ENCODE results near the gene AGBL4. TPM values are rescaled to one million over a fixed set of nuclear protein-coding genes. Genes with fewer than 3 reads are reported as not detected.
"Not testable (repeated sequence)": the region's sequence is repeated elsewhere in the genome, so short reads cannot be mapped to it uniquely, and the experiment has no call there.

Gene AGBL4
- total RNA-seq, 1 experiment from 2014 or later = not detected

GRCh38 chr1:49323925-49324540 is 699.7 kb downstream of the AGBL4 start:
- H3K4me1 ChIP-seq (ENCODE audit: control insufficient read depth in 1 of 2, insufficient read depth in 2 of 2, low read length in 2 of 2) = no peaks in the 10 kb centered on the region
- intact Hi-C loops (cut with micrococcal nuclease) = no loop called here
- BruUV-seq (replicated peaks) = no TSS peak
- no peak for DNase-seq (ENCODE audit: low read depth, low spot score)
- H3K9me2 ChIP-seq (ENCODE audit: insufficient read depth) = no peaks in the 10 kb centered on the region
- no peak overlapping the region for H3K9ac ChIP-seq (ENCODE audit: low read length)
- RAD21 ChIA-PET (ENCODE audit: low non-redundant PET in 1 of 2, low total read pairs in 2 of 2, uncharacterized antibody in 2 of 2, unreplicated experiment in 2 of 2) = no interaction called here
- no peaks in the 10 kb centered on the region for H4K20me1 ChIP-seq (ENCODE audit: insufficient read depth)
- TF ChIP-seq RAD21 (IDR thresholded peaks at IDR 0.05; ENCODE audit: low read depth) (no peak), POLR2A (IDR thresholded peaks at IDR 0.05; ENCODE audit: borderline replicate concordance, extremely low read depth, insufficient read depth, insufficient read length) (no peak), SIN3A (IDR thresholded peaks at IDR 0.05; ENCODE audit: low read depth) (no peak), EGR1 (IDR thresholded peaks at IDR 0.05; ENCODE audit: low read depth) (no peak), SP1 (IDR thresholded peaks at IDR 0.05; ENCODE audit: low read depth) (no peak), TCF7L2 (IDR thresholded peaks at IDR 0.05; ENCODE audit: borderline replicate concordance, extremely low read depth, insufficient read depth, insufficient read length) (no peak), POLR2AphosphoS5 (IDR thresholded peaks at IDR 0.05; ENCODE audit: low read depth, low read length) (no peak), FOSL1 (IDR thresholded peaks at IDR 0.05; ENCODE audit: low read depth) (no peak), ELF1 (IDR thresholded peaks at IDR 0.05; ENCODE audit: borderline replicate concordance, low read depth) (no peak), EZH2 (IDR thresholded peaks at IDR 0.05) (no peak), CBX3 (IDR thresholded peaks at IDR 0.05; ENCODE audit: low read depth) (no peak), ZFX (IDR thresholded peaks at IDR 0.05) (no peak), ZNF274 (IDR thresholded peaks at IDR 0.05; ENCODE audit: low read depth, low read length) (no peak), REST (IDR thresholded peaks at IDR 0.05; ENCODE audit: low read depth) (no peak), CTCF (IDR thresholded peaks at IDR 0.05 in 2 of 3, conservative IDR thresholded peaks at IDR 0.05 in 1 of 3; ENCODE audit: borderline replicate concordance in 1 of 3, insufficient read depth in 1 of 3, low read depth in 2 of 3, low read length in 2 of 3) (no peak), CEBPB (IDR thresholded peaks at IDR 0.05; ENCODE audit: low read depth) (no peak)
- no peak overlapping the region for H3K27ac ChIP-seq (ENCODE audit: low read depth, low read length)
- no peaks in the 10 kb centered on the region for H3K36me3 ChIP-seq (ENCODE audit: control insufficient read depth in 1 of 2, insufficient read depth in 2 of 2, low read length in 2 of 2)
- no peak overlapping the region for H3K4me2 ChIP-seq (ENCODE audit: low read length)
- no peak for ATAC-seq
- H3K9me3 ChIP-seq (ENCODE audit: control insufficient read depth in 1 of 2, insufficient read depth in 1 of 2, low read depth in 1 of 2, low read length in 2 of 2) = peaks cover 0 to 5% of the 10 kb centered on the region in 2 experiments; a peak in 1 of 4 replicates
- no peak overlapping the region for H2AFZ ChIP-seq (ENCODE audit: low read depth, low read length, poor library complexity, severe bottlenecking)
- no peaks in the 10 kb centered on the region for H3K27me3 ChIP-seq (ENCODE audit: insufficient read depth, low read length)
- CTCF ChIA-PET = no interaction called here
- no peak overlapping the region for H3K4me3 ChIP-seq (replicated peaks in 1 of 2; ENCODE audit: low read depth in 1 of 2, low read length in 2 of 2)
- H3K79me2 ChIP-seq (ENCODE audit: insufficient read depth, low read length) = no peaks in the 10 kb centered on the region
- POLR2A ChIA-PET = no interaction called here

DNA sequence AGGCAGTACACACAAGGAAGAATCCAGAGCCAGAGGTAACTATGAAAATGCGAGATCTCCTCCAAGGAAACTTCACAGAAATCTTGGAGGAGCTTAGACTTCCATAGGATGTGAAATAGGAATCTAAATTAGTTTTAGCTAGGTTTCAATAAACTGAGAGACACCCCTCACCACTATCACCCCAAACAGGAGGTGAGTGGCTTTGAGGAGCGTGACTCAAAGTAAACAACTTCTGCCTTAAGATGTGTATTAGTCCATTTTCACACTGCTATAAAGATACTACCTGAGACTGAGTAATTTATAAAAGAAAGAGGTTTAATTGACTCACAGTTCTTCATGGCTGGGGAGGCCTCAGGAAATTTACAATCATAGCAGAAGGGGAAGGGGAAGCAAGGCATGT is 703.3 kb downstream of the AGBL4 start:
- H3K9me3 ChIP-seq (ENCODE audit: control insufficient read depth in 1 of 2, insufficient read depth in 1 of 2, low read depth in 1 of 2, low read length in 2 of 2); H3K9ac ChIP-seq (ENCODE audit: low read length); RAD21 ChIA-PET (ENCODE audit: low non-redundant PET in 1 of 2, low total read pairs in 2 of 2, uncharacterized antibody in 2 of 2, unreplicated experiment in 2 of 2); H3K4me3 ChIP-seq (replicated peaks in 1 of 2; ENCODE audit: low read depth in 1 of 2, low read length in 2 of 2); H3K9me2 ChIP-seq (ENCODE audit: insufficient read depth); BruUV-seq (replicated peaks); DNase-seq (ENCODE audit: low read depth, low spot score); H2AFZ ChIP-seq (ENCODE audit: low read depth, low read length, poor library complexity, severe bottlenecking); H3K4me2 ChIP-seq (ENCODE audit: low read length); intact Hi-C loops (cut with micrococcal nuclease); CTCF ChIA-PET; H3K4me1 ChIP-seq (ENCODE audit: control insufficient read depth in 1 of 2, insufficient read depth in 2 of 2, low read length in 2 of 2); H3K79me2 ChIP-seq (ENCODE audit: insufficient read depth, low read length); POLR2A ChIA-PET; ATAC-seq; H4K20me1 ChIP-seq (ENCODE audit: insufficient read depth); H3K36me3 ChIP-seq (ENCODE audit: control insufficient read depth in 1 of 2, insufficient read depth in 2 of 2, low read length in 2 of 2); H3K27me3 ChIP-seq (ENCODE audit: insufficient read depth, low read length); H3K27ac ChIP-seq (ENCODE audit: low read depth, low read length): not testable (repeated sequence)

Measured in HCT116 (cell line).